Thoracic aorta (tissue), 2 donors: ENCODE results near the gene CSF1. TPM values are rescaled to one million over a fixed set of nuclear protein-coding genes. Genes with fewer than 3 reads are reported as not detected.

ENCODE experiments used
- ATAC-seq: fragments of 150-250 bp; one replicate; pipeline ENCODE4 v1.8.0; 2017; ENCODE audit warnings: low read depth; ENCODE audit not compliant: insufficient number of reproducible peaks, low FRiP score
- DNase-seq: peaks from one replicate; pipeline ENCODE4 v3.0.0-alpha.2; 2020; ENCODE audit warnings: low spot score
- H3K27ac ChIP-seq, 2 donors: fragments of 200-600 bp; sonication (generic); 1 replicate in 1 of 2; 2 replicates in 1 of 2; pipeline ENCODE4 v1.5.1; 2016; ENCODE audit warnings: mild to moderate bottlenecking in 2 of 2, moderate library complexity in 2 of 2
- H3K27me3 ChIP-seq: fragments of 200-600 bp; sonication (generic); replicated peaks from 2 replicates; pipeline ENCODE4 v1.6.0; 2016; ENCODE audit warnings: mild to moderate bottlenecking; ENCODE audit not compliant: insufficient read depth
- H3K36me3 ChIP-seq: fragments of 200-600 bp; sonication (generic); one replicate; pipeline ENCODE4 v1.5.1; 2016
- H3K4me1 ChIP-seq, 2 donors: fragments of 200-600 bp; sonication (generic); 1 replicate in 1 of 2; 2 replicates in 1 of 2; pipeline versions ENCODE4 v1.5.1 to v1.6.0; 2016; ENCODE audit warnings: low read depth in 2 of 2, mild to moderate bottlenecking in 1 of 2; ENCODE audit not compliant: control insufficient read depth in 1 of 2
- H3K4me3 ChIP-seq: fragments of 200-600 bp; sonication (generic); 2 replicates; pipeline ENCODE4 v1.5.1; 2016; ENCODE audit warnings: mild to moderate bottlenecking
- H3K9me3 ChIP-seq: fragments of 200-600 bp; sonication (generic); 2 replicates; pipeline ENCODE4 v1.5.1; 2016
- total RNA-seq, 2 donors: library from RNA; depleted of rRNA; stranded (reverse); fragments of >200 nt; gene quantifications; one replicate each; pipeline versions ENCODE4 v1.1.0 to v1.2.3, GENCODE V29; 2016
- TF ChIP-seq, protein P1 (sequence below): fragments of 200-600 bp; sonication (generic); IDR thresholded peaks from one replicate; pipeline ENCODE4 v1.5.1; 2019; ENCODE audit warnings: antibody characterized with exemption

CSF1 gene
- total RNA-seq, 2 donors from 2014 or later, result 146 to 171 TPM

DNA sequence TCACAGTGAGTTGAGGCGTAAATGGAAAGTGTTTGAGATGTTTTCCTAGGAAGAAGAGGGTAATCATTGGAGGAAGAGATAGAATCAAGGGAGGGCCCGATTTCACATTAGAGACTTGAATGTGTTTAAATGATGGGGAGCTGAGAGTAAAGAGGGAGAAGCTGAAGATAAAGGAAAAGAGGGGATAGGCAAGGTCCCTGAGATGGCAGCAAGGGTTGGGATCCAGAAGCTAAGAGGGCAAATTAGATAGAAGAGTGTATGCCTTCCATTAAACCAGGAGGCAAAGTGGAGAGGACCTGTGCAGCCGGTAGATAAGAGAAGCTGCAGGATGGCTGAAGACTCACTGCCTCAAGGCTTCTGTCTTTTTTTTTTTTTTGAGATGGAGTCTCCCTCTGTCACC, 21.6 kb upstream of the CSF1 start:
- H3K4me3 ChIP-seq, result no peak overlapping the region

DNA sequence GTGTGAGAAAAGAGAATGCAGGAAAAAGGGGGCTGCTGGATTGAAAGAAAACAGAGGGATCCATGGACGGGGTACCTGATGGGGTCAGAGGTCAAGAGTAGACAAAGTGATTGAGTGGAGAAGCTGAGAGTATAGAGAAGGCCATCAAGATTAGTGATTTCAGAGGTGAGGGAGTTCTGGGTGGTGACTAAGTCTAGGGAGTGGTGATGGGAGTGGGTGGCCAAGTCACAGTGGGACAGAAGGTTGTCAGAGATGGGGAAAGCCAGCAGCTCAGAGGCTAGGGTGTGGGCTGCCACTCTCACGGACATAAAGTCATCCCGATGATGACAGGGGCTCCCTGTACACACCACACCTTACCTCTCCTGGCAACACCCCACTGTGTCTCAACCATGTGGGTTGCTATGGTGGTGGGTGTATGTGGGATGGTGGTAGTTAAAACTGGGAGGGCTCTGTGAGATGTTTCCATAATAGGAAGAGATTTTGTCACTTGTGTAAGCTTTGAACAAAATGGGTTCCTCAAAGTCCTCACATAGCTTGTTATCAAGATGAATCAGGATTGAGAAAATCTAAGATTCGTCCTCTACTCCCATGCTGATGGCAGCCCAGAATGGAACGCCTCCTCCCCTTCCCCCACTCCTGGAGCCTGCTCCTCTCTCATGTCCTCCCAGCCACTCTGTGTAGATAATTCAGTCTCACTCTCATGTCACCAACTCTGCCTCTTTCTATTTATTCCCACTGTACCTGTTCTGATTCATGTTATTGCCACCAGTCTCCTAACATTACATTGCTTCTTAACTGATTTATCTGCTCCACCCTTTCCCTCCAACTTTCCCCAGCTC, 20.3 kb upstream of the CSF1 start:
- no peak for DNase-seq
- no peak overlapping the region for H3K4me3 ChIP-seq
- H3K27me3 ChIP-seq, result no peaks in the 10 kb centered on the region
- no peaks in the 10 kb centered on the region for H3K9me3 ChIP-seq
- TF ChIP-seq, protein P1, sequence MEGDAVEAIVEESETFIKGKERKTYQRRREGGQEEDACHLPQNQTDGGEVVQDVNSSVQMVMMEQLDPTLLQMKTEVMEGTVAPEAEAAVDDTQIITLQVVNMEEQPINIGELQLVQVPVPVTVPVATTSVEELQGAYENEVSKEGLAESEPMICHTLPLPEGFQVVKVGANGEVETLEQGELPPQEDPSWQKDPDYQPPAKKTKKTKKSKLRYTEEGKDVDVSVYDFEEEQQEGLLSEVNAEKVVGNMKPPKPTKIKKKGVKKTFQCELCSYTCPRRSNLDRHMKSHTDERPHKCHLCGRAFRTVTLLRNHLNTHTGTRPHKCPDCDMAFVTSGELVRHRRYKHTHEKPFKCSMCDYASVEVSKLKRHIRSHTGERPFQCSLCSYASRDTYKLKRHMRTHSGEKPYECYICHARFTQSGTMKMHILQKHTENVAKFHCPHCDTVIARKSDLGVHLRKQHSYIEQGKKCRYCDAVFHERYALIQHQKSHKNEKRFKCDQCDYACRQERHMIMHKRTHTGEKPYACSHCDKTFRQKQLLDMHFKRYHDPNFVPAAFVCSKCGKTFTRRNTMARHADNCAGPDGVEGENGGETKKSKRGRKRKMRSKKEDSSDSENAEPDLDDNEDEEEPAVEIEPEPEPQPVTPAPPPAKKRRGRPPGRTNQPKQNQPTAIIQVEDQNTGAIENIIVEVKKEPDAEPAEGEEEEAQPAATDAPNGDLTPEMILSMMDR, result no peak
- H3K36me3 ChIP-seq, result no peaks in the 10 kb centered on the region
- peaks cover 0 to 3% of the 10 kb centered on the region in 2 donors for H3K4me1 ChIP-seq
- no peak for ATAC-seq
- H3K27ac ChIP-seq, result no peak overlapping the region

More for the DNA sequence above, 21.6 kb upstream of the CSF1 start:
- peaks cover 1 to 5% of the 10 kb centered on the region in 2 donors for H3K4me1 ChIP-seq
- no peaks in the 10 kb centered on the region for H3K9me3 ChIP-seq
- TF ChIP-seq, protein P1, result no peak
- ATAC-seq (no peak), DNase-seq (no peak)
- H3K27ac ChIP-seq, result no peak overlapping the region
- H3K36me3 ChIP-seq, result no peaks in the 10 kb centered on the region
- H3K27me3 ChIP-seq, result no peaks in the 10 kb centered on the region

DNA sequence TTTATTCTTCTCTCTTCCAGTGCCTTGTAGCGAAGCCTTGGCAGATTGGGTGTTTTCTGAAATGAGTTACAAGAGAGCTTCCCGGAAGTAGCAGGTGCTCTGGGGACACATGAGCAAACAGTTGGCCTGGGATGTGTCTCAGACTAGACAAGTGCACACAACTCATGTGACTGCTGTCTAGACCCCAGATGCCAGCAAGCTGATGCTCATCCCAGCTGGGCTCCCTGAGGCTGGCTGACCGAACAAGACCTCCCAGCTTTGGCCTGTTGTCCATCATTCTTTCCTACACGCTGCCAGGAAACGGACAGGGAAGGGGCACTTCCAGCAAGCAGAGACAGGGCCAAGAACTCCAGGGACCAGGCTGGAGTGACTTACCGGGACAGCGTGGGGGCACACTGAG, 18.7 kb upstream of the CSF1 start:
- ATAC-seq, result no peak
- H3K27ac ChIP-seq, result no peak overlapping the region
- H3K36me3 ChIP-seq, result no peaks in the 10 kb centered on the region
- H3K4me1 ChIP-seq, result peaks cover 6 to 13% of the 10 kb centered on the region in 2 donors
- TF ChIP-seq, protein P1, result no peak
- no peak for DNase-seq
- no peaks in the 10 kb centered on the region for H3K27me3 ChIP-seq
- no peak overlapping the region for H3K4me3 ChIP-seq
- no peaks in the 10 kb centered on the region for H3K9me3 ChIP-seq

DNA sequence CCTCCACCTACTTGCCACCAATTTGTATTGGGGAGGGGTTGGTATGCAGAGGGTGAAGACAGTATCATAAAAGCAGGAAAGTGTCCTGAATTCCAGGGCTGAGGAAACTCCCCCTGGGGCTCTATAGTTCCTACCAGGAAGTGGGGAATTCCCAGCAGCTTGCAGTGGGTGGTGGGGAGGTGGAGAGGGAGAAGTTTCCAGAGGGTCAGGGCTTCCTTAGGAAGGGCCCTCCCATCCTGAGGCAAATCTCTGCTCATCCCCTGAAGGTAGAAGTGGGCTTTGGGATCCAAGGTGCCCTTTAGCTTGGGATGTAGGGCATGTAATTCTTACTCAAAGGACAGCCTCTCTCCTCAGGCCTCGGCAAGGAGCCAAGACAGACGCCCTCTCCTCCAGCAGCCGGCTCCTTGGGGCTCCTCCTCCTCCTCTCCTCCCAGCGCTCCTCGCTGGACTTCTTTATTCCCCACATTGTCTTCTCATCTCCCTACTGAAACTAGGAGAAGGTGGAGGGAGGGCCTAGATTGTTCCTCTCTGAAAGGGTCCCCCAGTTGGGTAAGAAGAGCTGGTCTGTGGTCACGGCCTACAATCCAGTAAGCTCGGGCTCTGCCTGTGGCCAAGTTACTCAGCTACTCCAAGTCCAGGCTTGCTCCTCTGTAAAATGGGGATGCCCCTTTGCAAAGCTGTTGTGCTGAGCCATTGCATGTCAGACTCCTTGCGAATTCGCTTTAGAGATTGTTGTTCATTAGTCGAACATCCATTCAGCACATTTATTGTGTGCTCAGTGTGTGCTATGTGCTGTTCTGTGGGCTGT, 17.9 kb upstream of the CSF1 start:
- H3K27ac ChIP-seq, result no peak overlapping the region

More for the DNA sequence above, 17.9 kb upstream of the CSF1 start:
- DNase-seq (no peak), ATAC-seq (no peak)
- peaks cover 6 to 13% of the 10 kb centered on the region in 2 donors for H3K4me1 ChIP-seq
- TF ChIP-seq, protein P1, result no peak
- H3K4me3 ChIP-seq, result no peak overlapping the region
- no peaks in the 10 kb centered on the region for H3K9me3 ChIP-seq
- H3K27me3 ChIP-seq, result no peaks in the 10 kb centered on the region
- H3K36me3 ChIP-seq, result no peaks in the 10 kb centered on the region
